ENCODE results near the gene EMID1.

GRCh38 chr22:29216011-29216872, 10.5 kb downstream of the EMID1 start:
- TF ChIP-seq CTCF (conservative IDR thresholded peaks at IDR 0.05; ENCODE audit: low read length) (no peak), EZH2phosphoT487 (IDR thresholded peaks at IDR 0.05; ENCODE audit: borderline replicate concordance, low read depth, low read length) (no peak)
